ENCODE results near the gene C1orf198.

C1orf198 gene

DNA sequence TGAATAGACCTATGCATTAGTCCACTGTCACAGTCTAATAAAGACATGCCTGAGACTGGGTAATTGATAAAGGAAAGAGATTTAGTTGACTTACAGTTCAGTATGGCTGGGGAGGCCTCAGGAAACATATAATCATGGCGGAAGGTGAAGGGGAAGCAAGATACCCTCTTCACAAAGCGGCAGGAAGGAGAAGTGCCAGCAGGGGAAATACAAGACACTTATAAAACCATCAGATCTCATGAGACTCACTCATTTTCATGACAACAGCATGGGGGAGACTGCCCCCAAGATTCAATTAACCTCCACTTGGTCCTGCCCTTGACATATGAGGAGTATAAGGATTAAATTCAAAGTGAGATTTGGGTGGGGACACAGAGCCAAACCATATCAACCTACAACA, 61.8 kb downstream of the C1orf198 start:
- H3K4me3 ChIP-seq (ENCODE audit: low read depth, low read length): no peak overlapping the region
- no peak for DNase-seq (ENCODE audit: low read depth)
- TF ChIP-seq, protein P1, sequence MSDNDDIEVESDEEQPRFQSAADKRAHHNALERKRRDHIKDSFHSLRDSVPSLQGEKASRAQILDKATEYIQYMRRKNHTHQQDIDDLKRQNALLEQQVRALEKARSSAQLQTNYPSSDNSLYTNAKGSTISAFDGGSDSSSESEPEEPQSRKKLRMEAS (IDR thresholded peaks at IDR 0.05; ENCODE audit: low read depth, low read length): no peak
- TF ChIP-seq POLR2A (IDR thresholded peaks at IDR 0.05; ENCODE audit: extremely low read depth, insufficient read length): no peak
- TF ChIP-seq, protein P2, sequence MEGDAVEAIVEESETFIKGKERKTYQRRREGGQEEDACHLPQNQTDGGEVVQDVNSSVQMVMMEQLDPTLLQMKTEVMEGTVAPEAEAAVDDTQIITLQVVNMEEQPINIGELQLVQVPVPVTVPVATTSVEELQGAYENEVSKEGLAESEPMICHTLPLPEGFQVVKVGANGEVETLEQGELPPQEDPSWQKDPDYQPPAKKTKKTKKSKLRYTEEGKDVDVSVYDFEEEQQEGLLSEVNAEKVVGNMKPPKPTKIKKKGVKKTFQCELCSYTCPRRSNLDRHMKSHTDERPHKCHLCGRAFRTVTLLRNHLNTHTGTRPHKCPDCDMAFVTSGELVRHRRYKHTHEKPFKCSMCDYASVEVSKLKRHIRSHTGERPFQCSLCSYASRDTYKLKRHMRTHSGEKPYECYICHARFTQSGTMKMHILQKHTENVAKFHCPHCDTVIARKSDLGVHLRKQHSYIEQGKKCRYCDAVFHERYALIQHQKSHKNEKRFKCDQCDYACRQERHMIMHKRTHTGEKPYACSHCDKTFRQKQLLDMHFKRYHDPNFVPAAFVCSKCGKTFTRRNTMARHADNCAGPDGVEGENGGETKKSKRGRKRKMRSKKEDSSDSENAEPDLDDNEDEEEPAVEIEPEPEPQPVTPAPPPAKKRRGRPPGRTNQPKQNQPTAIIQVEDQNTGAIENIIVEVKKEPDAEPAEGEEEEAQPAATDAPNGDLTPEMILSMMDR (IDR thresholded peaks at IDR 0.05; ENCODE audit: low read depth, low read length): no peak
- TF ChIP-seq MYC (IDR thresholded peaks at IDR 0.05; ENCODE audit: low read depth, low read length): no peak

- H3K4me3 ChIP-seq (ENCODE audit: low read depth, low read length): no peak overlapping the region
- no peak for DNase-seq (ENCODE audit: low read depth)
- TF ChIP-seq POLR2A (IDR thresholded peaks at IDR 0.05; ENCODE audit: extremely low read depth, insufficient read length) (no peak), MYC (IDR thresholded peaks at IDR 0.05; ENCODE audit: low read depth, low read length) (no peak)
- TF ChIP-seq, protein P1 (IDR thresholded peaks at IDR 0.05; ENCODE audit: low read depth, low read length): no peak
- TF ChIP-seq, protein P2 (IDR thresholded peaks at IDR 0.05; ENCODE audit: low read depth, low read length): no peak
These were observed 63.9 kb downstream of the C1orf198 start for GRCh38 chr1:230804396-230804795.

- H3K4me3 ChIP-seq (ENCODE audit: low read depth, low read length): no peak overlapping the region
- TF ChIP-seq POLR2A (IDR thresholded peaks at IDR 0.05; ENCODE audit: extremely low read depth, insufficient read length): no peak
- TF ChIP-seq, protein P1 (IDR thresholded peaks at IDR 0.05; ENCODE audit: low read depth, low read length): no peak
- no peak for TF ChIP-seq MYC (IDR thresholded peaks at IDR 0.05; ENCODE audit: low read depth, low read length)
- TF ChIP-seq, protein P2 (IDR thresholded peaks at IDR 0.05; ENCODE audit: low read depth, low read length): no peak
- DNase-seq (ENCODE audit: low read depth): no peak
These were observed 67.2 kb downstream of the C1orf198 start for GRCh38 chr1:230800891-230801840.

DNA sequence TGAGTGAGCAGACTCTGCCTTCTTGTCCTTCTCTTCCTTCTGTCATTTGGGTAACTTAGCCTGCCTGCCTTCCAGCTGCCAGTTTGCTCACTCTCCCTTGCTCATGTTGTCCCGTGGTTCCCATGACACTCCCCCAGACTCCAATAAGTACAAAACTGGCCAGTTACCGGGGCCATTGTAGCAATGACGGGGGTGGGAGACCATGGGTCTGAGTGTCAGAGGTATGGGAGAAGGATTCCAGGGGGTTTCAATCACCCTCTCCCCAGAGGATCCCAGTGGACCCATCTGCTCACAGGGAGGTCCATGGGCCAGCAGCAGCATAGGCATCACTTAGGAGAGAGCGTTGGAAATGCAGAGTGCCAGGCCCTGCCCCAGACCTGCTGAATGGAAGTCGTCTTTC, 69.8 kb downstream of the C1orf198 start:
- TF ChIP-seq, protein P1 (IDR thresholded peaks at IDR 0.05; ENCODE audit: low read depth, low read length): no peak
- TF ChIP-seq, protein P2 (IDR thresholded peaks at IDR 0.05; ENCODE audit: low read depth, low read length): no peak
- TF ChIP-seq POLR2A (IDR thresholded peaks at IDR 0.05; ENCODE audit: extremely low read depth, insufficient read length): no peak
- TF ChIP-seq MYC (IDR thresholded peaks at IDR 0.05; ENCODE audit: low read depth, low read length): no peak
- H3K4me3 ChIP-seq (ENCODE audit: low read depth, low read length): no peak overlapping the region
- DNase-seq (ENCODE audit: low read depth): no peak

- no peak overlapping the region for H3K4me3 ChIP-seq (ENCODE audit: low read depth, low read length)
- TF ChIP-seq, protein P2 (IDR thresholded peaks at IDR 0.05; ENCODE audit: low read depth, low read length): peak; percentile 19
- TF ChIP-seq POLR2A (IDR thresholded peaks at IDR 0.05; ENCODE audit: extremely low read depth, insufficient read length): no peak
- peak; percentile 44 for DNase-seq (ENCODE audit: low read depth)
These were observed 70.4 kb downstream of the C1orf198 start for GRCh38 chr1:230797942-230798365.

All from NB4 (cell line).